Endothelial cell of umbilical vein (primary cell): Measurements from ENCODE around the gene MAP1B.

Source experiments
- MYC ChIP-seq: IDR thresholded peaks from one replicate; pipeline ENCODE4 v1.6.1; 2011; ENCODE audit warnings: mild to moderate bottlenecking, low read depth, low read length
- POLR2AphosphoS5 ChIP-seq: IDR thresholded peaks from 2 replicates; pipeline ENCODE4 v1.6.1; 2012; ENCODE audit warnings: low read depth, mild to moderate bottlenecking, control low read depth, low read length, moderate library complexity; ENCODE audit not compliant: insufficient read depth
- TF ChIP-seq, protein P1 (sequence below), 2 donors: IDR thresholded peaks; 1 replicate in 1 of 2; 2 replicates in 1 of 2; pipeline ENCODE4 v1.5.1; 2011; ENCODE audit warnings: low read length in 2 of 2, mild to moderate bottlenecking in 2 of 2, moderate library complexity in 2 of 2, control low read depth in 1 of 2, inconsistent platforms in 1 of 2, low read depth in 1 of 2; ENCODE audit not compliant: insufficient read depth in 1 of 2; ENCODE audit errors: extremely low read depth in 1 of 2

DNA sequence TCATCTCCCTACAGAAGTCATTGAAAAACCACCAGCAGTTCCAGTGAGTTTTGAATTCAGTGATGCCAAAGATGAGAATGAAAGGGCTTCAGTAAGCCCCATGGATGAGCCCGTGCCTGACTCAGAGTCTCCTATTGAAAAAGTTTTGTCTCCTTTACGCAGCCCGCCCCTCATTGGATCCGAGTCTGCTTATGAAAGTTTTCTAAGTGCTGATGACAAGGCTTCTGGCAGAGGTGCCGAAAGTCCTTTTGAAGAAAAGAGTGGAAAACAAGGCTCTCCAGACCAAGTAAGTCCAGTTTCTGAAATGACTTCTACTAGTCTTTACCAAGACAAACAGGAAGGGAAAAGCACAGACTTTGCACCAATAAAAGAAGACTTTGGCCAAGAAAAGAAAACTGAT lies 90.1 kb downstream of the MAP1B start:
- TF ChIP-seq, protein P1, sequence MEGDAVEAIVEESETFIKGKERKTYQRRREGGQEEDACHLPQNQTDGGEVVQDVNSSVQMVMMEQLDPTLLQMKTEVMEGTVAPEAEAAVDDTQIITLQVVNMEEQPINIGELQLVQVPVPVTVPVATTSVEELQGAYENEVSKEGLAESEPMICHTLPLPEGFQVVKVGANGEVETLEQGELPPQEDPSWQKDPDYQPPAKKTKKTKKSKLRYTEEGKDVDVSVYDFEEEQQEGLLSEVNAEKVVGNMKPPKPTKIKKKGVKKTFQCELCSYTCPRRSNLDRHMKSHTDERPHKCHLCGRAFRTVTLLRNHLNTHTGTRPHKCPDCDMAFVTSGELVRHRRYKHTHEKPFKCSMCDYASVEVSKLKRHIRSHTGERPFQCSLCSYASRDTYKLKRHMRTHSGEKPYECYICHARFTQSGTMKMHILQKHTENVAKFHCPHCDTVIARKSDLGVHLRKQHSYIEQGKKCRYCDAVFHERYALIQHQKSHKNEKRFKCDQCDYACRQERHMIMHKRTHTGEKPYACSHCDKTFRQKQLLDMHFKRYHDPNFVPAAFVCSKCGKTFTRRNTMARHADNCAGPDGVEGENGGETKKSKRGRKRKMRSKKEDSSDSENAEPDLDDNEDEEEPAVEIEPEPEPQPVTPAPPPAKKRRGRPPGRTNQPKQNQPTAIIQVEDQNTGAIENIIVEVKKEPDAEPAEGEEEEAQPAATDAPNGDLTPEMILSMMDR (IDR thresholded peaks at IDR 0.05; ENCODE audit: extremely low read depth in 1 of 2, insufficient read depth in 1 of 2, low read depth in 1 of 2, low read length in 2 of 2) = no peak
- TF ChIP-seq MYC = no peak
- TF ChIP-seq POLR2AphosphoS5 = no peak
